Coronary artery (tissue), 2 donors: ENCODE measurements around the gene CEACAM16.

ENCODE experiments used
- DNase-seq: peaks from one replicate; pipeline ENCODE4 v3.0.0-alpha.2; 2017; ENCODE audit warnings: low spot score
- H3K27ac ChIP-seq, 2 donors: fragments of 200-600 bp; sonication (generic); one replicate each; pipeline ENCODE4 v1.5.1; 2016 to 2019
- H3K4me3 ChIP-seq: fragments of 200-600 bp; sonication (generic); 2 replicates; pipeline ENCODE4 v1.5.1; 2016; ENCODE audit warnings: mild to moderate bottlenecking, moderate library complexity
- TF ChIP-seq, protein P1 (sequence below): fragments of 200-600 bp; sonication (generic); IDR thresholded peaks from one replicate; pipeline ENCODE4 v1.5.1; 2019; ENCODE audit warnings: antibody characterized with exemption

The CEACAM16 gene

DNA sequence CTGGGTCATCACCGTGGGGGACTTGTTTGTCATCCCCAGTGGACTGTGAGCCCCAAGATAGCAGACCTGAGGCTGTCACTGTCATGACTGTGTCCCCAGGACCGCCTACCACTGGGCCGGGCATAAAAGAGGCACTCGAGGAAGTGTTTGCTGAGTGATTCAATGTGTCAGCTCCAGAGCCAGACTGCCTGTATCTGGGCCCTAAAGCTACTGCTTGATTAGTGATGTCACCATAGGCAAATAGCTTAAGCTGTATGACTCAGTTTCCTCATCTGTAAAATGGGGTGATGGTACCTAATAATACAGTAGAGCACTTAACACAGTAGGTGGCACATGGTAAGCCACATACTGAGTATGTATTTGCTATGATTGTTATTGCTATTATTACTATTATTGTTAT lies 38.9 kb upstream of the CEACAM16 start:
- no peak overlapping the region for H3K4me3 ChIP-seq
- no peak for DNase-seq
- TF ChIP-seq, protein P1, sequence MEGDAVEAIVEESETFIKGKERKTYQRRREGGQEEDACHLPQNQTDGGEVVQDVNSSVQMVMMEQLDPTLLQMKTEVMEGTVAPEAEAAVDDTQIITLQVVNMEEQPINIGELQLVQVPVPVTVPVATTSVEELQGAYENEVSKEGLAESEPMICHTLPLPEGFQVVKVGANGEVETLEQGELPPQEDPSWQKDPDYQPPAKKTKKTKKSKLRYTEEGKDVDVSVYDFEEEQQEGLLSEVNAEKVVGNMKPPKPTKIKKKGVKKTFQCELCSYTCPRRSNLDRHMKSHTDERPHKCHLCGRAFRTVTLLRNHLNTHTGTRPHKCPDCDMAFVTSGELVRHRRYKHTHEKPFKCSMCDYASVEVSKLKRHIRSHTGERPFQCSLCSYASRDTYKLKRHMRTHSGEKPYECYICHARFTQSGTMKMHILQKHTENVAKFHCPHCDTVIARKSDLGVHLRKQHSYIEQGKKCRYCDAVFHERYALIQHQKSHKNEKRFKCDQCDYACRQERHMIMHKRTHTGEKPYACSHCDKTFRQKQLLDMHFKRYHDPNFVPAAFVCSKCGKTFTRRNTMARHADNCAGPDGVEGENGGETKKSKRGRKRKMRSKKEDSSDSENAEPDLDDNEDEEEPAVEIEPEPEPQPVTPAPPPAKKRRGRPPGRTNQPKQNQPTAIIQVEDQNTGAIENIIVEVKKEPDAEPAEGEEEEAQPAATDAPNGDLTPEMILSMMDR = no peak
- no peak overlapping the region for H3K27ac ChIP-seq

DNA sequence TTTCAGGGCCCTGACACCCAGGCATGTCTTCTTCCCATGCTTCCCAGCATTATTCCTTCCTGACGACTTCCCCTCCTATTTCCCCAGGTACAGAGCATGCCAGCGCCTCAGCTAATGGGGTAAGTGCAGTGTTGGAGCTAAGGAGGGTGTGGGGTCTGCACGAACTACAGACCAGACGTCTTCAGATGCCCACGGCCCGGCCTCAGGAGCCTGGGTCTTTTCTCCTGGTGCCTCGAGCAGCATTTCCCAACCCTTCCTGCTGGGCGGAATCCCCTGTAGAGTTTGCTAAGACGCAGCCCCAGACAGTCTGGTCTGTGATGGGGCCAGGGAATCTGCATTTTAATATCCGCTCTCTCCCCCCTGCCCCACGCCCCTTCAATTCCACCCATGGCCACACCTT lies 37.7 kb upstream of the CEACAM16 start:
- no peak overlapping the region for H3K27ac ChIP-seq
- no peak for DNase-seq
- TF ChIP-seq, protein P1 = no peak
- no peak overlapping the region for H3K4me3 ChIP-seq

DNA sequence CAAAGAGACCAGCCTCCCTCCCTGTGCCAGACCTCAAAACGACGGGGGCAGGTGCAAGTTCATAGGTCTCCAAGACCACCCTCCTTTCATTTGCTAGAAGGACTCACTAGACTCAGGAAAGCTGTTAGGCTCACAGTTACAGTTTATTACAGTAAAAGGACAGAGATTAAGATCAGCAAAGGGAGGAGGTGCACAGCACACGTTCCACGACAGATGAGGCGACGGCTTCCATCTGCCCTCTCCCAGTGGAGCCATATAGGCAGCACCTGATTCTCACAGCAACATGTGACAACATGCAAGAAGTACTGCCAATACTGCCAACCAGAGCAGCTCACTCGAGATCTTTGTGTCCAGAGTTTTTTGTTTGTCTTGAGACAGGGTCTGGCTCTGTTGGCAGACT lies 37.0 kb upstream of the CEACAM16 start:
- H3K27ac ChIP-seq = no peak overlapping the region
- no peak for DNase-seq
- H3K4me3 ChIP-seq = no peak overlapping the region
- TF ChIP-seq, protein P1 = no peak

DNA sequence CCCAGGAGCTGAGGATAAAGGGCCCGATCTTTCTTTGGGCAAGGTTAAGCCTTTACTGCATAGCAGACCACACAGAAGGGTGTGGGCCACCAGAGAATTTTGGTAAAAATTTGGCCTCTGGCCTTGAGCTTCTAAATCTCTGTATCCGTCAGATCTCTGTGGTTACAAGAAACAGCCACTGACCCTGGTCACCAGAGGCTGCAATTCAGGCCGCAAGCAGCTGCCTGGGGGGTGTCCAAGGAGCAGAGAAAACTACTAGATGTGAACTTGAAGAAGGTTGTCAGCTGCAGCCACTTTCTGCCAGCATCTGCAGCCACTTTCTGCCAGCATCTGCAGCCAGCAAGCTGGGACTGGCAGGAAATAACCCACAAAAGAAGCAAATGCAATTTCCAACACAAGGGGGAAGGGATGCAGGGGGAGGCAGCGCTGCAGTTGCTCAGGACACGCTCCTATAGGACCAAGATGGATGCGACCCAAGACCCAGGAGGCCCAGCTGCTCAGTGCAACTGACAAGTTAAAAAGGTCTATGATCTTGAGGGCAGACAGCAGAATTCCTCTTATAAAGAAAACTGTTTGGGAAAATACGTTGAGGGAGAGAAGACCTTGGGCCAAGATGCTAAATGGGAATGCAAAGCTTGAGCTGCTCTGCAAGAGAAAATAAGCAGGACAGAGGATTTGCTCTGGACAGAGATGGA lies 36.1 kb upstream of the CEACAM16 start:
- TF ChIP-seq, protein P1 = no peak
- H3K27ac ChIP-seq = no peak overlapping the region
- no peak for DNase-seq
- no peak overlapping the region for H3K4me3 ChIP-seq

DNA sequence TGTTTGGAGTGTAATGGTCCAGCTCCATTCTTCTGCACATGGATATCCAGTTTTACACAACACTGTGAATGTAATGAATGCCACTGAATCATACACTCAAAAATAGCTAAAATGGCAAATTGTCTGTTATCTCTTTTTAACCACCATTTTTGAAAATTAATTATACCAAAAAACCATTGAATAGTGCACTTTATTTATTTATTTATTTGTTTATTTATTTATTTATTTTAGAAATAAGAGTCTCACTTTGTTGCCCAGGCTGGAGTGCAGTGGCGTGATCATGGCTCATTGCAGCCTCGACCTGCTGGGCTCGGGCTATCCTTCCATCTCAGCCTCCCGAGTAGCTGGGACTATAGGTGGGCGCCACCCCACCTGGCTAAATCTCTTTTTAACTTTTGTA lies 35.0 kb upstream of the CEACAM16 start:
- Histone ChIP-seq H3K27ac (no peak overlapping the region), H3K4me3 (no peak overlapping the region)
- TF ChIP-seq, protein P1 = no peak
- no peak for DNase-seq

DNA sequence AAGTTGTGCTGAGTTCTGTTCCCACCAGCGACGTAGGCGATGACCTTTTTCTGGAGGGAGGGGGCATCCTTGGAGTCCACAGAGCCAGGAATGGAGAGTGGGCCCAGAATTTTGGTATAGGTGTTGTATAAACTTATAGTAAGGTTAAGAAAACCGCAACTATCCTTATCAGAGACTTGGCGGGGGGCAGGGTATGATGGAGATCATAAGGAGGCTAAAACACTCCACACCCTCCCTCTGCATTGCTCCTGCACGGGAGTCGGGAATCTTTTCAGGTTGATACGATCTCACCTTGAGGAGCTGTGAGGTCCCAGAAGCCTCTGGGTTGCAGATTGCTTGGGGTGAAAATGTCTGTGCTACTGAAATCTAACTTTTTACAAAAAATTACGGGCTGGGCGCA lies 34.0 kb upstream of the CEACAM16 start:
- TF ChIP-seq, protein P1 = no peak
- DNase-seq = no peak
- Histone ChIP-seq H3K4me3 (no peak overlapping the region), H3K27ac (no peak overlapping the region)

DNA sequence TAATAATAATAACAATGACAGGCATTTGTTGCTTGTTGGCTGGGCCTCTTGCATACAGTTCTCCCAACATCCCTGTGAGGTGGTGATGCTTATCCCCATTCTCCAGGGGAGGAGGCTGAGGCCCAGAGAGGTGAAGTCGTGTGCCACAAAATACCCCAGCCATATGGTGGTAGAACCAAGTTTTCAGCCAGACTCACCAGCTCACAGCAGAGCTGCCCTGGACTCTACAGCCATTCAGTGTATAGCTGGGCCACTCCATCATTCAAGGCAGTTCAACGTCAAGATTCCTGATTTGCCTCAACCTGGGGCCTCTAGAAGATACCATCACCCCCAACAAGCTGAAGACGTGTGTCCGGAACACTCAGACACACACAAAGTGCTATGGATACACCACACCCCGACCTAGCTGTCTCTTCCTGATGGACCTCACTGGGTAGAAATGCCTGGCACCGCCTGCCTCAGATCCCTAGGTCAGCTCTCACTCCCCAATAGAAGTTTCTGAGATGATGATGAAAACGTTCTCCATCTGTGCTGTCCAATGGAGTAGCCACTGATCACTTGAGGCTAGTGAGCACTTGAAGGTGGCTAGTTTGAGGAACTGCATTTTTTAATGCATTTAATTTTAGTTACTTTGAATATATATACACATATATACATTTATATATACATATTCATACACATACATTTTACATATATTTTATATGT lies 31.9 kb upstream of the CEACAM16 start:
- TF ChIP-seq, protein P1 = no peak
- H3K27ac ChIP-seq = no peak overlapping the region

More for the DNA sequence above, 31.9 kb upstream of the CEACAM16 start:
- no peak for DNase-seq
- H3K4me3 ChIP-seq = no peak overlapping the region
